Upper lobe of left lung (tissue), 6 donors: Measurements from ENCODE around the gene CATSPER2. TPM values are rescaled to one million over a fixed set of nuclear protein-coding genes. Genes with fewer than 3 reads are reported as not detected.
A peak's percentile ranks its signal among the peaks of the same experiment; 100 is the strongest.
"Not testable (repeated sequence)": the region's sequence is repeated elsewhere in the genome, so short reads cannot be mapped to it uniquely, and the experiment has no call there.

Source experiments
- ATAC-seq, 2 donors: fragments of 200-7000 bp; cut with Tn5 transposase; one replicate each; pipeline ENCODE4 v1.9.1; 2022; ENCODE audit warnings: mild to moderate bottlenecking in 2 of 2, moderate library complexity in 2 of 2; ENCODE audit not compliant: low FRiP score in 2 of 2
- DNase-seq, 2 donors: peaks; one replicate each; pipeline ENCODE4 v3.0.0-alpha.2; 2019 to 2020
- H3K27ac ChIP-seq, 4 donors: fragments of 200-600 bp; sonication (generic); one replicate each; pipeline ENCODE4 v1.5.1; 2016 to 2019
- H3K27me3 ChIP-seq, 4 donors: fragments of 200-600 bp; sonication (generic); one replicate each; pipeline ENCODE4 v1.5.1; 2017 to 2019
- H3K36me3 ChIP-seq, 4 donors: fragments of 200-600 bp; sonication (generic); one replicate each; pipeline ENCODE4 v1.5.1; 2016 to 2019
- H3K4me1 ChIP-seq, 4 donors: fragments of 200-600 bp; sonication (generic); one replicate each; pipeline ENCODE4 v1.5.1; 2018 to 2019
- H3K4me3 ChIP-seq, 4 donors: fragments of 200-600 bp; sonication (generic); one replicate each; pipeline ENCODE4 v1.5.1; 2017 to 2019; ENCODE audit warnings: mild to moderate bottlenecking in 2 of 4, moderate library complexity in 1 of 4
- H3K9me3 ChIP-seq, 4 donors: fragments of 200-600 bp; sonication (generic); one replicate each; pipeline ENCODE4 v1.5.1; 2018 to 2019
- WGBS, 2 donors: methylation state at CpG; one replicate each; pipeline ENCODE4 v1.1.5; 2017 to 2018; 5-methylcytosine and 5-hydroxymethylcytosine counted together
- small RNA-seq, 4 donors: library from RNA; depleted of rRNA; stranded (forward); fragments of <200 nt; gene quantifications; one replicate each; pipeline ENCODE3, GENCODE V24; 2016
- total RNA-seq, 6 donors: library from RNA; depleted of rRNA in 4 of 6; stranded (reverse); fragments of >200 nt in 4 of 6; gene quantifications; one replicate each; pipeline versions ENCODE4 v1.1.0 to v1.2.1, GENCODE V29; 2016 to 2021
- donor health status: DM: no; HTN: no; CAD: no; lungs with moderate emphysema.
- donor health status: DM: no; HTN: yes; CAD: no; lungs with severe emphysema.

Gene CATSPER2
- total RNA-seq, 6 donors from 2014 or later, result 0.91 to 15.7 (median 2.5) TPM

DNA sequence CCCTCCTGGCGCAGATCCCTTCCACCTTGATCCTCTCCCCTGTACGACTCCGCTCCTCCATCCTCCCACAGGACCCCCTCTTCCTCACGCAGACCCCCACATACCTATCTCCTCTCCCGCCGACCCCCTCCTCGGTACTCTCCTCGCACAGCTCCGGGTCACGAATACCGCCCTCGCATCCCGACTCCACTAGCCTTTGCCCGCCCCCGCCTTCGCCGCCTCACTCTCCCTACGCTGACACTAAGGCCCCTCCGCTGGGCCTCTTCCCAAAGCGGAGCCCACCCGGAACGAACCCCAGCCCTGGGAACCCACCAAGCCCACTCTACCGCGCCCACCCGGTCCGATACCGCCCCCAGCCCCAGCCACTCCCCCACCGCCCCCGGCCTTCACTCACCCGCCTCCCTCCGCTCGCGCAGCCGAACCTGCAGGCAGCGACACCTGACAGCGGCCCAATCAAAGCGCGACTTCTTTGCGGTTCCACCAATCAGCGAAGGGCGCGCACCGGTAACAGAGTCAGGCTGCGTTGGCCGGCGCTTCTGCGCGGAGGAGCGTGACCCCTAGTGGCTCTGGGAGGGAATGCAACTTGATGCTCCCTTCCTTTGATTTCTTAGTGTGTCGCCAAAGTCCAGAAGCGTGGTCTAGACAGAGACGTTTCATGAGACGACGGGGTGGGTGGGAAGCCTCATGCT is 58.7 kb downstream of the CATSPER2 start, which contains the start of gene PPIP5K1:
Gene PPIP5K1 (minus strand): TSS at position 431 of the 689 bp plus-strand sequence. CDS start 5,704 bp downstream, outside the sequence.
- peak; percentile 97 to 99 for ATAC-seq
- WGBS, 2 donors, result no CpG with 5 or more reads among the region's 54 CpGs

More for the DNA sequence above, 58.7 kb downstream of the CATSPER2 start, which contains the start of gene PPIP5K1:
- H3K4me1 ChIP-seq, H3K36me3 ChIP-seq, H3K4me3 ChIP-seq, H3K27me3 ChIP-seq, H3K27ac ChIP-seq, H3K9me3 ChIP-seq, DNase-seq: not testable (repeated sequence)

Small RNAs within 50 kb of the gene (small RNA-seq; reads per million reads assigned to genes)
- gene PDIA3P2, result 0 reads per million in 4 donors
- gene RNU6-554P, result 0 reads per million in 4 donors
- 0 reads per million in 4 donors for gene RNU6-610P

Other genes starting within 250 kb of the CATSPER2 start
- gene TP53BP1, start 155.7 kb downstream of the CATSPER2 start, total RNA-seq, result 100 to 1,000 TPM in 1 of 6 donors, 10 to 100 TPM in 5; 19.3 to 122 (median 28.7) TPM
- 1 to 10 TPM; 2.9 to 9.8 (median 6.1) TPM for gene MAP1A, start 131.2 kb downstream of the CATSPER2 start, total RNA-seq
- 10 to 100 TPM in 5 of 6 donors, 1 to 10 TPM in 1; 7.1 to 71.2 (median 30.1) TPM for gene PPIP5K1, start 58.6 kb downstream of the CATSPER2 start, total RNA-seq
- 1 to 10 TPM in 3 of 6 donors, under 1 TPM in 3; 0.30 to 10.0 (median 2.3) TPM for gene CKMT1B, start 54.8 kb downstream of the CATSPER2 start, total RNA-seq
- 1 to 10 TPM in 2 of 6 donors, under 1 TPM in 2, not detected in 2; 0.07 to 4.2 (median 1.0) TPM for gene STRC, start 30.0 kb downstream of the CATSPER2 start, total RNA-seq
- gene CKMT1A, start 45.0 kb upstream of the CATSPER2 start, total RNA-seq, result 1 to 10 TPM in 5 of 6 donors, not detected in 1; 1.3 to 4.6 (median 2.6) TPM
- 100 to 1,000 TPM in 4 of 6 donors, 10 to 100 TPM in 2; 18.9 to 450 (median 161) TPM for gene PDIA3, start 97.6 kb upstream of the CATSPER2 start, total RNA-seq
- 1 to 10 TPM; 1.7 to 8.4 (median 4.3) TPM for gene ELL3, start 128.1 kb upstream of the CATSPER2 start, total RNA-seq
- 1,000 to 10,000 TPM in 1 of 6 donors, 100 to 1,000 TPM in 5; 285 to 1,034 (median 752) TPM for gene SERF2, start 143.5 kb upstream of the CATSPER2 start, total RNA-seq
- under 1 TPM in 1 of 6 donors, not detected in 5; 0.34 TPM for gene SERINC4, start 151.4 kb upstream of the CATSPER2 start, total RNA-seq
- gene HYPK, start 151.8 kb upstream of the CATSPER2 start, total RNA-seq, result 10 to 100 TPM in 5 of 6 donors, 1 to 10 TPM in 1; 6.5 to 41.9 (median 14.1) TPM
- gene MFAP1, start 175.8 kb upstream of the CATSPER2 start, total RNA-seq, result 10 to 100 TPM in 5 of 6 donors, 1 to 10 TPM in 1; 7.4 to 20.0 (median 17.5) TPM
- 10 to 100 TPM in 1 of 6 donors, 1 to 10 TPM in 4, under 1 TPM in 1; 0.89 to 10.1 (median 3.4) TPM for gene WDR76, start 178.2 kb upstream of the CATSPER2 start, total RNA-seq